ENCODE measurements around the gene LGALSL. TPM values are rescaled to one million over a fixed set of nuclear protein-coding genes. Genes with fewer than 3 reads are reported as not detected.
A peak's percentile ranks its signal among the peaks of the same experiment; 100 is the strongest.

LGALSL gene
- total and polyA plus RNA-seq, 2 of the 13 experiments (the other 11 are each of a cell fraction or from before 2014, with no cell fraction given) = 15.4 to 20.0 TPM

- TF ChIP-seq, protein P1, sequence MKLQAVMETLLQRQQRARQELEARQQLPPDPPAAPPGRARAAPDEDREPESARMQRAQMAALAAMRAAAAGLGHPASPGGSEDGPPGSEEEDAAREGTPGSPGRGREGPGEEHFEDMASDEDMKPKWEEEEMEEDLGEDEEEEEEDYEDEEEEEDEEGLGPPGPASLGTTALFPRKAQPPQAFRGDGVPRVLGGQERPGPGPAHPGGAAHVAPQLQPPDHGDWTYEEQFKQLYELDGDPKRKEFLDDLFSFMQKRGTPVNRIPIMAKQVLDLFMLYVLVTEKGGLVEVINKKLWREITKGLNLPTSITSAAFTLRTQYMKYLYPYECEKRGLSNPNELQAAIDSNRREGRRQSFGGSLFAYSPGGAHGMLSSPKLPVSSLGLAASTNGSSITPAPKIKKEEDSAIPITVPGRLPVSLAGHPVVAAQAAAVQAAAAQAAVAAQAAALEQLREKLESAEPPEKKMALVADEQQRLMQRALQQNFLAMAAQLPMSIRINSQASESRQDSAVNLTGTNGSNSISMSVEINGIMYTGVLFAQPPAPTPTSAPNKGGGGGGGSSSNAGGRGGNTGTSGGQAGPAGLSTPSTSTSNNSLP (IDR thresholded peaks at IDR 0.05; ENCODE audit: low read depth, low read length) = peak; percentile 64; the same call in 1 of the 2 replicates
- TF ChIP-seq MXI1 (IDR thresholded peaks at IDR 0.05; ENCODE audit: borderline replicate concordance, low read depth, low read length) (no peak), ZNF343 (CRISPR knock-in tag; IDR thresholded peaks at IDR 0.05) (no peak), KMT2A (CRISPR knock-in tag; IDR thresholded peaks at IDR 0.05) (no peak), GPBP1L1 (CRISPR knock-in tag; IDR thresholded peaks at IDR 0.05) (no peak), ZNF10 (CRISPR knock-in tag; IDR thresholded peaks at IDR 0.05; ENCODE audit: borderline replicate concordance, low read depth) (no peak), HMG20A (CRISPR knock-in tag; IDR thresholded peaks at IDR 0.05; ENCODE audit: borderline replicate concordance) (peak; percentile 45; the same call in 1 of the 2 replicates)
Measured at GRCh38 chr2:64434039-64434657, 19.8 kb upstream of the LGALSL start (continued).

- H3K27me3 ChIP-seq (ENCODE audit: control insufficient read depth in 1 of 2, insufficient read depth in 2 of 2, low read length in 2 of 2) = no peaks in the 10 kb centered on the region
- WGBS (ENCODE audit: low lambda C conversion rate) = 48% methylated on average over 3 of the region's 3 CpGs
- peaks cover 11% of the 10 kb centered on the region for H3K4me1 ChIP-seq (ENCODE audit: insufficient read depth, low read length)
- no peaks in the 10 kb centered on the region for H3K36me3 ChIP-seq (replicated peaks in 1 of 2; ENCODE audit: control insufficient read depth in 1 of 2, insufficient read depth in 2 of 2, low read length in 2 of 2)
- POLR2A ChIA-PET = no interaction called here
- H3K79me2 ChIP-seq (ENCODE audit: insufficient read depth, low read length) = no peaks in the 10 kb centered on the region
- no peak overlapping the region for H2AFZ ChIP-seq (ENCODE audit: low read length)
- intact Hi-C loops (cut with micrococcal nuclease; ENCODE audit: unreplicated experiment) (no loop called here), in situ Hi-C loops (cut with HindIII; ENCODE audit: extremely low pct_ligation_motif_present, low pct_unique_long_range_greater_than_20kb) (no loop called here)
- H3K9ac ChIP-seq (ENCODE audit: insufficient read depth, low read depth, low read length) = no peak overlapping the region
- H3K4me3 ChIP-seq (replicated peaks in 1 of 3; ENCODE audit: insufficient read depth in 1 of 3, low read depth in 2 of 3, low read length in 3 of 3) = no peak overlapping the region
- BruUV-seq (replicated peaks) = no TSS peak
- CTCF ChIA-PET (ENCODE audit: low intra/inter-chr PET ratio, low total read pairs) = no interaction called here
- no peak for DNase-seq (ENCODE audit: low spot score)
- H3K27ac ChIP-seq (ENCODE audit: extremely low read length, insufficient read depth, low read length) = no peak overlapping the region
- H3K4me2 ChIP-seq (ENCODE audit: low read depth, low read length) = no peak overlapping the region
- H3K9me3 ChIP-seq (ENCODE audit: low read length) = no peaks in the 10 kb centered on the region
- no peak for ATAC-seq
- FAIRE-seq = no peak
- H4K20me1 ChIP-seq (ENCODE audit: insufficient read depth, low read length) = no peaks in the 10 kb centered on the region
- no peak for TF ChIP-seq BORCS8-MEF2B (CRISPR knock-in tag; IDR thresholded peaks at IDR 0.05)
- no peak for TF ChIP-seq POLR2AphosphoS5 (IDR thresholded peaks at IDR 0.05; ENCODE audit: low read depth, low read length)
- TF ChIP-seq RBM22 (optimal IDR thresholded peaks at IDR 0.05; ENCODE audit: low read length) = no peak
- TF ChIP-seq ZNF501 (CRISPR knock-in tag; IDR thresholded peaks at IDR 0.05) = no peak
- no peak for TF ChIP-seq MBNL3 (CRISPR knock-in tag; conservative IDR thresholded peaks at IDR 0.05)
- TF ChIP-seq TP53 (CRISPR knock-in tag; conservative IDR thresholded peaks at IDR 0.05) = no peak
- no peak for TF ChIP-seq RERE (CRISPR knock-in tag; IDR thresholded peaks at IDR 0.05; ENCODE audit: low read depth)
- TF ChIP-seq MAF1 (CRISPR knock-in tag; IDR thresholded peaks at IDR 0.05; ENCODE audit: borderline replicate concordance) = no peak
- no peak for TF ChIP-seq KLF9 (CRISPR knock-in tag; IDR thresholded peaks at IDR 0.05; ENCODE audit: low read depth)
- no peak for TF ChIP-seq ZNF335 (CRISPR knock-in tag; IDR thresholded peaks at IDR 0.05)
Measured at GRCh38 chr2:64437883-64438282, 16.1 kb upstream of the LGALSL start.
